ENCODE results near the gene WFDC8.
A peak's percentile ranks its signal among the peaks of the same experiment; 100 is the strongest.

The WFDC8 gene

GRCh38 chr20:45508068-45508886 lies 70.8 kb downstream of the WFDC8 start:
- Histone ChIP-seq H3K4me3 (ENCODE audit: severe bottlenecking) (no peak overlapping the region), H3K27me3 (ENCODE audit: insufficient read depth, poor library complexity, severe bottlenecking) (no peaks in the 10 kb centered on the region), H3K4me1 (ENCODE audit: insufficient read depth, poor library complexity, severe bottlenecking) (peaks cover 14% of the 10 kb centered on the region), H3K27ac (ENCODE audit: poor library complexity, severe bottlenecking) (no peak overlapping the region), H3K9me3 (ENCODE audit: severe bottlenecking) (no peaks in the 10 kb centered on the region), H3K36me3 (ENCODE audit: low read depth) (no peaks in the 10 kb centered on the region)
- TF ChIP-seq, protein P1, sequence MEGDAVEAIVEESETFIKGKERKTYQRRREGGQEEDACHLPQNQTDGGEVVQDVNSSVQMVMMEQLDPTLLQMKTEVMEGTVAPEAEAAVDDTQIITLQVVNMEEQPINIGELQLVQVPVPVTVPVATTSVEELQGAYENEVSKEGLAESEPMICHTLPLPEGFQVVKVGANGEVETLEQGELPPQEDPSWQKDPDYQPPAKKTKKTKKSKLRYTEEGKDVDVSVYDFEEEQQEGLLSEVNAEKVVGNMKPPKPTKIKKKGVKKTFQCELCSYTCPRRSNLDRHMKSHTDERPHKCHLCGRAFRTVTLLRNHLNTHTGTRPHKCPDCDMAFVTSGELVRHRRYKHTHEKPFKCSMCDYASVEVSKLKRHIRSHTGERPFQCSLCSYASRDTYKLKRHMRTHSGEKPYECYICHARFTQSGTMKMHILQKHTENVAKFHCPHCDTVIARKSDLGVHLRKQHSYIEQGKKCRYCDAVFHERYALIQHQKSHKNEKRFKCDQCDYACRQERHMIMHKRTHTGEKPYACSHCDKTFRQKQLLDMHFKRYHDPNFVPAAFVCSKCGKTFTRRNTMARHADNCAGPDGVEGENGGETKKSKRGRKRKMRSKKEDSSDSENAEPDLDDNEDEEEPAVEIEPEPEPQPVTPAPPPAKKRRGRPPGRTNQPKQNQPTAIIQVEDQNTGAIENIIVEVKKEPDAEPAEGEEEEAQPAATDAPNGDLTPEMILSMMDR (IDR thresholded peaks at IDR 0.05; ENCODE audit: poor library complexity, severe bottlenecking): no peak
- DNase-seq (ENCODE audit: low spot score) (no peak), ATAC-seq (ENCODE audit: low read depth) (no peak)

DNA sequence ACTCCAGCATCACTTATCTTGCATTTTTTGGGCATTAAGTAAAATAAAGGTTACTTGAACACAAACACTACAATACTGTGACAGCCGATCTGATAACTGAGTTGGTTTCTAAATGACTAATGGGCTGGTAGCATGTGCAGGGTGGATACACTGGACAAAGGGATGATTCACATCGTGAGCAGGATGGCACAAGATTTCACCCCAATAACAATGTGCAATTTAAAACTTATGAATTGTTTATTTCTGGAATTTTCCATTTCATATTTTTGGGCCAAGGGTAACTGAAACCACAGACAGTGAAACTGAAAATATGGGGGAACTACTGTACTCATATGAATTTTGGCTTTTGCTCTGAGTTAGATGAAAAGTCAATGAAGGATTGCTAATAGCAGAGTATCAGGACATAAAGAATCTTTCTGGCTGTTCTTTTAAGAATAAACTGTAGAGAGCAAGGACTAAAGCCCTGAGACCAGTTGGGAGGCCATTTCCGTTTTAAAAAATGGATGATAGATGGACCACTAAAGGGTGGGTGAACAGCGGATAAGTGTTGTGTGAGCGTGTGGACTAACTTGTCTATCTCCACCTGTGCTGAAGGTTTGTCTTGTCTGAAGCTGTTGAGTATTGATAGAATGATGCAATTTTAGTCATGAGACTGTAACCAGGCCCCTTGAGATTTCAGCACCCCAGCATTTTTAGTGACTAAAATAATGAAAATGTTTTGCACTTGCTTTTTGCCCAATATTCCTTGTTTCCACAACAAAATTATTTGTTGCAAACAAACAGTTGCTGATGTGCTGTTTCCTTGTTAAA lies 71.9 kb downstream of the WFDC8 start:
- H3K27ac ChIP-seq (ENCODE audit: poor library complexity, severe bottlenecking): peak overlapping the region; percentile 2
- TF ChIP-seq, protein P1 (IDR thresholded peaks at IDR 0.05; ENCODE audit: poor library complexity, severe bottlenecking): no peak
- H3K27me3 ChIP-seq (ENCODE audit: insufficient read depth, poor library complexity, severe bottlenecking): peaks cover 2% of the 10 kb centered on the region
- H3K9me3 ChIP-seq (ENCODE audit: severe bottlenecking): no peaks in the 10 kb centered on the region
- H3K4me3 ChIP-seq (ENCODE audit: severe bottlenecking): no peak overlapping the region
- no peaks in the 10 kb centered on the region for H3K36me3 ChIP-seq (ENCODE audit: low read depth)
- ATAC-seq (ENCODE audit: low read depth): peak; percentile 98
- peaks cover 14% of the 10 kb centered on the region for H3K4me1 ChIP-seq (ENCODE audit: insufficient read depth, poor library complexity, severe bottlenecking)
- no peak for DNase-seq (ENCODE audit: low spot score)

DNA sequence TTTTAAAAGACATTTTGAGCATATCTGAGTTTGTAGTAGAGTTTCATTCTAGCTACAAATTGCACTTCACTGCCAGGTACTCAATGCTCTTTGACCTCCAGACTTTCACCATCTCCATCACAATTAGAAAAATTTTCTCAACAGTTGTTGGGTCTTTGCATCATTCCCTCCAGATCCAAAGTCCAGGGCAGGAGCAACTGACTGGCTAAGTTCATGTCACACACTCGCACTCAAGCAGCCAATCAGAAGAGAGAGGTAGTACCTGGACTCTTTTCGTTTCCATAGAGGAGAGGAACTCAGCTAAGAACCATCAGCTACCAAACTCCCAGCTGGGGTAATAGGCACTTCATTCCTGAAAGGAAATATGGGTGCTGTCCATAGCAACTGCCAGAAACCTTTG lies 72.7 kb downstream of the WFDC8 start:
- TF ChIP-seq, protein P1 (IDR thresholded peaks at IDR 0.05; ENCODE audit: poor library complexity, severe bottlenecking): no peak
- peaks cover 5% of the 10 kb centered on the region for H3K27me3 ChIP-seq (ENCODE audit: insufficient read depth, poor library complexity, severe bottlenecking)
- H3K27ac ChIP-seq (ENCODE audit: poor library complexity, severe bottlenecking): no peak overlapping the region
- peaks cover 14% of the 10 kb centered on the region for H3K4me1 ChIP-seq (ENCODE audit: insufficient read depth, poor library complexity, severe bottlenecking)
- H3K9me3 ChIP-seq (ENCODE audit: severe bottlenecking): no peaks in the 10 kb centered on the region
- ATAC-seq (ENCODE audit: low read depth) (no peak), DNase-seq (ENCODE audit: low spot score) (no peak)
- H3K4me3 ChIP-seq (ENCODE audit: severe bottlenecking): no peak overlapping the region
- no peaks in the 10 kb centered on the region for H3K36me3 ChIP-seq (ENCODE audit: low read depth)

GRCh38 chr20:45503403-45503802 lies 75.7 kb downstream of the WFDC8 start:
- Histone ChIP-seq H3K9me3 (ENCODE audit: severe bottlenecking) (no peaks in the 10 kb centered on the region), H3K27ac (ENCODE audit: poor library complexity, severe bottlenecking) (no peak overlapping the region), H3K4me3 (ENCODE audit: severe bottlenecking) (no peak overlapping the region), H3K4me1 (ENCODE audit: insufficient read depth, poor library complexity, severe bottlenecking) (peaks cover 14% of the 10 kb centered on the region), H3K27me3 (ENCODE audit: insufficient read depth, poor library complexity, severe bottlenecking) (peaks cover 16% of the 10 kb centered on the region), H3K36me3 (ENCODE audit: low read depth) (no peaks in the 10 kb centered on the region)
- no peak for DNase-seq (ENCODE audit: low spot score)
- TF ChIP-seq, protein P1 (IDR thresholded peaks at IDR 0.05; ENCODE audit: poor library complexity, severe bottlenecking): no peak
- ATAC-seq (ENCODE audit: low read depth): no peak
